ENCODE measurements around the gene ARMCX5.

Gene ARMCX5

DNA sequence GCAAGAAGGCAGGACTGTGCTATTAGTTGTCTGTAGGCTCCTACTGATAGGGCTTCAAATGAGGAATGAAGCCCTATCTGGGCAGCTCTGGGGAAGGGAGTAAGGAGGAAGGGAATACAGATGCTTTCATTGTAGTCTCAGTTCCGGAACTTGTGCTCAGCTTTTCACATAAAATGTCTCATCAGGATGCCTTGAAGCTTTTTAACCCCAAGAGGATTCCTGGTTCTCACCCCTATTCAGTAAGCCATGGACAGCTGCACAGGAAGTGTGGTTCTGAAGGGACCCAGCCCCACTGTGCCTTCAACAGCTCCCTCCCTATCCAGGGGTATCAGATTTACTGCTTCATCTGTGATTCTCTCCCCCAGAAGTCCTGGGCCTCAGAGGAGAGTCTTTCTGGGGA lies 5.0 kb downstream of the ARMCX5 start:
- TF ChIP-seq, protein P1, sequence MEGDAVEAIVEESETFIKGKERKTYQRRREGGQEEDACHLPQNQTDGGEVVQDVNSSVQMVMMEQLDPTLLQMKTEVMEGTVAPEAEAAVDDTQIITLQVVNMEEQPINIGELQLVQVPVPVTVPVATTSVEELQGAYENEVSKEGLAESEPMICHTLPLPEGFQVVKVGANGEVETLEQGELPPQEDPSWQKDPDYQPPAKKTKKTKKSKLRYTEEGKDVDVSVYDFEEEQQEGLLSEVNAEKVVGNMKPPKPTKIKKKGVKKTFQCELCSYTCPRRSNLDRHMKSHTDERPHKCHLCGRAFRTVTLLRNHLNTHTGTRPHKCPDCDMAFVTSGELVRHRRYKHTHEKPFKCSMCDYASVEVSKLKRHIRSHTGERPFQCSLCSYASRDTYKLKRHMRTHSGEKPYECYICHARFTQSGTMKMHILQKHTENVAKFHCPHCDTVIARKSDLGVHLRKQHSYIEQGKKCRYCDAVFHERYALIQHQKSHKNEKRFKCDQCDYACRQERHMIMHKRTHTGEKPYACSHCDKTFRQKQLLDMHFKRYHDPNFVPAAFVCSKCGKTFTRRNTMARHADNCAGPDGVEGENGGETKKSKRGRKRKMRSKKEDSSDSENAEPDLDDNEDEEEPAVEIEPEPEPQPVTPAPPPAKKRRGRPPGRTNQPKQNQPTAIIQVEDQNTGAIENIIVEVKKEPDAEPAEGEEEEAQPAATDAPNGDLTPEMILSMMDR (IDR thresholded peaks at IDR 0.05; ENCODE audit: insufficient read depth, low read length): no peak
- TF ChIP-seq GABPA (IDR thresholded peaks at IDR 0.05; ENCODE audit: low read depth) (no peak), SPI1 (IDR thresholded peaks at IDR 0.05; ENCODE audit: borderline replicate concordance, low read depth) (no peak), POLR2AphosphoS5 (IDR thresholded peaks at IDR 0.05; ENCODE audit: low read depth) (no peak)
- TF ChIP-seq, protein P2, sequence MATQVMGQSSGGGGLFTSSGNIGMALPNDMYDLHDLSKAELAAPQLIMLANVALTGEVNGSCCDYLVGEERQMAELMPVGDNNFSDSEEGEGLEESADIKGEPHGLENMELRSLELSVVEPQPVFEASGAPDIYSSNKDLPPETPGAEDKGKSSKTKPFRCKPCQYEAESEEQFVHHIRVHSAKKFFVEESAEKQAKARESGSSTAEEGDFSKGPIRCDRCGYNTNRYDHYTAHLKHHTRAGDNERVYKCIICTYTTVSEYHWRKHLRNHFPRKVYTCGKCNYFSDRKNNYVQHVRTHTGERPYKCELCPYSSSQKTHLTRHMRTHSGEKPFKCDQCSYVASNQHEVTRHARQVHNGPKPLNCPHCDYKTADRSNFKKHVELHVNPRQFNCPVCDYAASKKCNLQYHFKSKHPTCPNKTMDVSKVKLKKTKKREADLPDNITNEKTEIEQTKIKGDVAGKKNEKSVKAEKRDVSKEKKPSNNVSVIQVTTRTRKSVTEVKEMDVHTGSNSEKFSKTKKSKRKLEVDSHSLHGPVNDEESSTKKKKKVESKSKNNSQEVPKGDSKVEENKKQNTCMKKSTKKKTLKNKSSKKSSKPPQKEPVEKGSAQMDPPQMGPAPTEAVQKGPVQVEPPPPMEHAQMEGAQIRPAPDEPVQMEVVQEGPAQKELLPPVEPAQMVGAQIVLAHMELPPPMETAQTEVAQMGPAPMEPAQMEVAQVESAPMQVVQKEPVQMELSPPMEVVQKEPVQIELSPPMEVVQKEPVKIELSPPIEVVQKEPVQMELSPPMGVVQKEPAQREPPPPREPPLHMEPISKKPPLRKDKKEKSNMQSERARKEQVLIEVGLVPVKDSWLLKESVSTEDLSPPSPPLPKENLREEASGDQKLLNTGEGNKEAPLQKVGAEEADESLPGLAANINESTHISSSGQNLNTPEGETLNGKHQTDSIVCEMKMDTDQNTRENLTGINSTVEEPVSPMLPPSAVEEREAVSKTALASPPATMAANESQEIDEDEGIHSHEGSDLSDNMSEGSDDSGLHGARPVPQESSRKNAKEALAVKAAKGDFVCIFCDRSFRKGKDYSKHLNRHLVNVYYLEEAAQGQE (IDR thresholded peaks at IDR 0.05; ENCODE audit: insufficient replicate concordance, low read depth): no peak
- DNase-seq (ENCODE audit: low read depth in 1 of 2, low spot score in 1 of 2): no peak
- H3K27me3 ChIP-seq (ENCODE audit: insufficient read depth, poor library complexity, severe bottlenecking): no peaks in the 10 kb centered on the region
- H3K4me3 ChIP-seq (replicated peaks; ENCODE audit: insufficient read depth, low read length): no peak overlapping the region
- no peak overlapping the region for H3K27ac ChIP-seq (replicated peaks)

DNA sequence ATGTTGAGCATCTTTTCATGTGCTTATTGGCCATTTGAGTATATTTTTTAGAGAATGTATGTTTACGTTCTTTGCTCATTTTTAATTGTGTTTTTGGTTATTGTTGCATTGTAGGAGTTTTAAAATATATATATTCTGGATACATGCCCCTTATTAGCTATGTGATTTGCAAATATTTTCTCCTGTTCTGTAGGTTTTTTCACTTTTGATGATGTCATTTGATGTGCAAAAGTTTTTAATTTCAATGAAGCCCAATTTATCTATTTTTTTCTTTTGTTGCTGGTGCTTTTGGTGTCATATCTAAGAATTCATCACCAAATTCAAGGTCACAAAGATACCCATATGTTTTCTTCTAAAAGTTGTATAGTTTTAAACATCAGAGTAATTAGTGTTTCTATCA lies 6.8 kb downstream of the ARMCX5 start:
- TF ChIP-seq SPI1 (IDR thresholded peaks at IDR 0.05; ENCODE audit: borderline replicate concordance, low read depth) (no peak), POLR2AphosphoS5 (IDR thresholded peaks at IDR 0.05; ENCODE audit: low read depth) (no peak), GABPA (IDR thresholded peaks at IDR 0.05; ENCODE audit: low read depth) (no peak)
- TF ChIP-seq, protein P1 (IDR thresholded peaks at IDR 0.05; ENCODE audit: insufficient read depth, low read length): no peak
- TF ChIP-seq, protein P2 (IDR thresholded peaks at IDR 0.05; ENCODE audit: insufficient replicate concordance, low read depth): no peak
- no peak overlapping the region for H3K4me3 ChIP-seq (replicated peaks; ENCODE audit: insufficient read depth, low read length)

DNA sequence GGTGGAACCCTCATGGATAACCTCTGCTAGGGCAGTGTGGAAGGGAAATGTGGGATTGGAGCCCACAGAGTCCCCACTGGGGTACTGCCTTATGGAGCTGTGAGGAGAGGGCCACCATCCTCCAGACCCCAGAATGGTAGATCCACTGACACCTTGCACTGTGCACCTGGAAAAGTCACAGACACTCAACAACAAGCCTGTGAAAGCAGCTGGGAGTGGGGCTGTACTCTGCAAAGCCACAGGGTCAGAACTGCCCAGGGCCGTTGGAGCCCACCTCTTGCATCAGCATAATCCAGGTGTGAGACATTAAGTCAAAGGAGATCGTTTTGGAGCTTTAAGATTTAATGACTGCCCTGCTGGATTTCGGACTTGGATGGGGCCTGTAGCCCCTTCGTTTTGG lies 11.6 kb downstream of the ARMCX5 start:
- TF ChIP-seq GABPA (IDR thresholded peaks at IDR 0.05; ENCODE audit: low read depth) (no peak), SPI1 (IDR thresholded peaks at IDR 0.05; ENCODE audit: borderline replicate concordance, low read depth) (no peak), POLR2AphosphoS5 (IDR thresholded peaks at IDR 0.05; ENCODE audit: low read depth) (no peak)
- TF ChIP-seq, protein P1 (IDR thresholded peaks at IDR 0.05; ENCODE audit: insufficient read depth, low read length): no peak
- TF ChIP-seq, protein P2 (IDR thresholded peaks at IDR 0.05; ENCODE audit: insufficient replicate concordance, low read depth): no peak
- H3K27me3 ChIP-seq (ENCODE audit: insufficient read depth, poor library complexity, severe bottlenecking): no peaks in the 10 kb centered on the region

More for the DNA sequence above, 6.8 kb downstream of the ARMCX5 start:
- Histone ChIP-seq H3K27ac (replicated peaks) (no peak overlapping the region), H3K27me3 (ENCODE audit: insufficient read depth, poor library complexity, severe bottlenecking) (no peaks in the 10 kb centered on the region)
- no peak for DNase-seq (ENCODE audit: low read depth in 1 of 2, low spot score in 1 of 2)

More for the DNA sequence above, 11.6 kb downstream of the ARMCX5 start:
- Histone ChIP-seq H3K4me3 (replicated peaks; ENCODE audit: insufficient read depth, low read length) (no peak overlapping the region), H3K27ac (replicated peaks) (no peak overlapping the region)
- DNase-seq (ENCODE audit: low read depth in 1 of 2, low spot score in 1 of 2): no peak
